Upper lobe of right lung (tissue), 1 donor: ENCODE results near the gene CMSS1. TPM values are rescaled to one million over a fixed set of nuclear protein-coding genes. Genes with fewer than 3 reads are reported as not detected.

Experiments used
- ATAC-seq: fragments of 200-7000 bp; cut with Tn5 transposase; one replicate; pipeline ENCODE4 v1.9.1; 2020; ENCODE audit warnings: mild to moderate bottlenecking, moderate library complexity
- DNase-seq: peaks from one replicate; pipeline ENCODE4 v3.0.0-alpha.2; 2020
- H3K27ac ChIP-seq: fragments of 200-600 bp; one replicate; pipeline ENCODE4 v1.8.0; 2022
- H3K27me3 ChIP-seq: fragments of 200-600 bp; one replicate; pipeline ENCODE4 v1.8.0; 2022; ENCODE audit warnings: mild to moderate bottlenecking
- H3K36me3 ChIP-seq: fragments of 200-600 bp; one replicate; pipeline ENCODE4 v1.8.0; 2022
- H3K4me1 ChIP-seq: fragments of 200-600 bp; one replicate; pipeline ENCODE4 v1.8.0; 2022
- H3K4me3 ChIP-seq: fragments of 200-600 bp; one replicate; pipeline ENCODE4 v1.8.0; 2022; ENCODE audit warnings: mild to moderate bottlenecking
- H3K9me3 ChIP-seq: fragments of 200-600 bp; one replicate; pipeline ENCODE4 v1.8.0; 2022
- intact Hi-C: fragments of 100-400 bp; cut with DNase I; formaldehyde crosslinking; loops from one replicate; pipeline ENCODE4 v1.11.0; 2022
- total RNA-seq: library from RNA; stranded (reverse); fragmentation: NEBNext Ultra II Directional; extraction: Animal tissue kit (Norgen Biotek cat#: 25700); gene quantifications from one replicate; pipeline ENCODE4 v1.2.1, GENCODE V29; 2021
- TF ChIP-seq, protein P1 (sequence below): fragments of 200-600 bp; IDR thresholded peaks from one replicate; pipeline ENCODE4 v1.8.0; 2022; ENCODE audit warnings: antibody characterized with exemption
- donor health status: DM: no; HTN: yes; CAD: no; lungs with severe emphysema.

Gene CMSS1
- total RNA-seq, 1 donor from 2014 or later: 20.6 TPM

DNA sequence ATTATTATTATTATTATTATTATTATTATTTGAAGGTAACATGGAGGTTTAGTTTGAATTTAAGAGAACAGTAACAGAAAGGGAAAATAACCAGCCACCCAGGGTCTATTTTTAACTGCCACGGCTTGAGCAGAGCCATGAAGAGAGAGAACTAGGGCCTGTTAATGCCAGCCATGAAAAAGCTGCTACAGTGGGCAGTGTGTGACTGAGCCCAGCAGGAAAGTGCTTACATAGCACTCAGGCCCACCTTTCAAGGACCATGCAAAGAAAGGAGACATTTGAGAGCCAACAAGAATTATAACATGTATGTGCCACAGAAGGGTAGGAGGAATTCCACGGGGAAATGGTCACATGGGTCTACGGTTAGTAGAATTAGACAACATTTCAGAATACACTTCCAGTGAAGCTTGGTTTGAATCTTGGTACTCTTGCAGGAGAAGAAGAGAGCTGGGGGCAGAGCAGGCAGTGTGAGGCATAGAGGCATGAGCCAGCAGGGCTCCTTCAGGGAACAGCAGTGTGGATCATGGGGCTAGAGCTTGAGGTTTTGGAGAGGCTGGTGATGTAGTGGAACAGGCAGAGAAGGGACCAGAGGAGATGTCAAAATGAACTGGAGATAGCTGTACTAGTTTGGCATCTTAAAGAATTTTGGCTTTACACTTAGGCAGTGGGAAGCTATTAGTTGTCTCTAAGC, 140.7 kb downstream of the CMSS1 start:
- ATAC-seq (peak; percentile 23), DNase-seq (no peak)
- H3K4me1 ChIP-seq: peaks cover 10% of the 10 kb centered on the region
- TF ChIP-seq, protein P1, sequence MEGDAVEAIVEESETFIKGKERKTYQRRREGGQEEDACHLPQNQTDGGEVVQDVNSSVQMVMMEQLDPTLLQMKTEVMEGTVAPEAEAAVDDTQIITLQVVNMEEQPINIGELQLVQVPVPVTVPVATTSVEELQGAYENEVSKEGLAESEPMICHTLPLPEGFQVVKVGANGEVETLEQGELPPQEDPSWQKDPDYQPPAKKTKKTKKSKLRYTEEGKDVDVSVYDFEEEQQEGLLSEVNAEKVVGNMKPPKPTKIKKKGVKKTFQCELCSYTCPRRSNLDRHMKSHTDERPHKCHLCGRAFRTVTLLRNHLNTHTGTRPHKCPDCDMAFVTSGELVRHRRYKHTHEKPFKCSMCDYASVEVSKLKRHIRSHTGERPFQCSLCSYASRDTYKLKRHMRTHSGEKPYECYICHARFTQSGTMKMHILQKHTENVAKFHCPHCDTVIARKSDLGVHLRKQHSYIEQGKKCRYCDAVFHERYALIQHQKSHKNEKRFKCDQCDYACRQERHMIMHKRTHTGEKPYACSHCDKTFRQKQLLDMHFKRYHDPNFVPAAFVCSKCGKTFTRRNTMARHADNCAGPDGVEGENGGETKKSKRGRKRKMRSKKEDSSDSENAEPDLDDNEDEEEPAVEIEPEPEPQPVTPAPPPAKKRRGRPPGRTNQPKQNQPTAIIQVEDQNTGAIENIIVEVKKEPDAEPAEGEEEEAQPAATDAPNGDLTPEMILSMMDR: no peak
- no peak overlapping the region for H3K27ac ChIP-seq
- H3K27me3 ChIP-seq: no peaks in the 10 kb centered on the region
- no peaks in the 10 kb centered on the region for H3K9me3 ChIP-seq
- intact Hi-C loops: no loop called here
- no peaks in the 10 kb centered on the region for H3K36me3 ChIP-seq
- no peak overlapping the region for H3K4me3 ChIP-seq

DNA sequence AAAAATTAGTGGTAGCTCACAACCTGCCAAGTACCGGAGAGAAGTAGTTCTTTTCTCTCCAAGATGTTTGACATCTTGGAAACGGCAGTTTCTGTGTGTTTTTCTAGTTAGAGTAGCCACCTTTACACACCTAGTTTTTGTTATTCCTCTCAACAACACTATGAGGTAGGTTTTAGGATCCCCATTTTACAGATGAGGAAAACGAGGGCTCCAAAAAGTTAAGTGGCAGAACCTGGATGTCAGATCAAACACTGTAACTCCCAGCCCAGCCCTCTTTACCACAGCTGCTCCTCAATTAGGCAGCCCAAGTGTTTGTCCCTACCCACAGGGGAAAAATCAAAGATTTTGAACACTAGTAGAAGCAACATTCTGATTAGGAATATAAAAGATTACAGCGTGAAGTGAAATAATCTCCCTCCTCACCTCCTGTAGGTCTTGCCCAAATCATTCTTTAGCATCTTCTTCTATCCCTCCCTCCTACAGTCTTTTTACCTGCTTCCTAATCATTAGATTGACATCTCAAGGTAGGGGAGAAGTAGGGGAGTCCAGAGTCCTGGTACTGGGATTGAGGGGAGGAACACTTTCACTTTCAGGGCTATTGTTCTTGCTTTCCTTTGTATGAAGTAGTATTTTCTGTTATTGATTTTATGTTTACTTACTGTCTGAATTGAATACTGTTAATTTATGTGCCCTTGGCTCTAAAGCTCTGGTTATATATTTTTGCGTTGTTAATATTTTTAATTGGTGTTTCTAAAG, 142.6 kb downstream of the CMSS1 start:
- ATAC-seq (no peak), DNase-seq (no peak)
- no peak overlapping the region for H3K27ac ChIP-seq
- H3K4me1 ChIP-seq: peaks cover 10% of the 10 kb centered on the region
- no peaks in the 10 kb centered on the region for H3K27me3 ChIP-seq
- intact Hi-C loops: no loop called here
- H3K9me3 ChIP-seq: no peaks in the 10 kb centered on the region
- TF ChIP-seq, protein P1: no peak
- no peak overlapping the region for H3K4me3 ChIP-seq
- H3K36me3 ChIP-seq: no peaks in the 10 kb centered on the region

DNA sequence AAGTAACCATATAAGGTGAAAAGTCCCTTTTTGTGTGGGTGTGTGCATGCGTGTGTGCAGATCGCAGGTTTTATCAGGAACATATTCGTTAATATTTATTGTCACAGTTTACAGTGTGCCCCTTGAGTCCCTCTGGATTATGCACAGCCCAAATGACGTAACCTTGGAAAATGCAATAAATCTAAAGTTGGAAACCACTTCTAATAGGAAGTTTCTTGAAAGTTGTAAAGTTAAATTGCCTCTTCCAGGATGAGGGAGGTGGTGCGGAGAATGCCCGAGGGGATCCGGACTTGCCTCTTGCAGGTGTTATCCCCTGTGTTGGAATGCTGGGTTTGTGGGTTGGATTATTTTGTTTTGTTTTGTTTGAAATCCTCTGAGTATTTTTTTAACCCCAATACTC, 143.3 kb downstream of the CMSS1 start:
- intact Hi-C loops: no loop called here
- Histone ChIP-seq H3K27me3 (no peaks in the 10 kb centered on the region), H3K27ac (no peak overlapping the region), H3K9me3 (no peaks in the 10 kb centered on the region), H3K4me1 (peaks cover 10% of the 10 kb centered on the region), H3K4me3 (no peak overlapping the region), H3K36me3 (no peaks in the 10 kb centered on the region)
- DNase-seq: no peak
- TF ChIP-seq, protein P1: no peak
- ATAC-seq: no peak

DNA sequence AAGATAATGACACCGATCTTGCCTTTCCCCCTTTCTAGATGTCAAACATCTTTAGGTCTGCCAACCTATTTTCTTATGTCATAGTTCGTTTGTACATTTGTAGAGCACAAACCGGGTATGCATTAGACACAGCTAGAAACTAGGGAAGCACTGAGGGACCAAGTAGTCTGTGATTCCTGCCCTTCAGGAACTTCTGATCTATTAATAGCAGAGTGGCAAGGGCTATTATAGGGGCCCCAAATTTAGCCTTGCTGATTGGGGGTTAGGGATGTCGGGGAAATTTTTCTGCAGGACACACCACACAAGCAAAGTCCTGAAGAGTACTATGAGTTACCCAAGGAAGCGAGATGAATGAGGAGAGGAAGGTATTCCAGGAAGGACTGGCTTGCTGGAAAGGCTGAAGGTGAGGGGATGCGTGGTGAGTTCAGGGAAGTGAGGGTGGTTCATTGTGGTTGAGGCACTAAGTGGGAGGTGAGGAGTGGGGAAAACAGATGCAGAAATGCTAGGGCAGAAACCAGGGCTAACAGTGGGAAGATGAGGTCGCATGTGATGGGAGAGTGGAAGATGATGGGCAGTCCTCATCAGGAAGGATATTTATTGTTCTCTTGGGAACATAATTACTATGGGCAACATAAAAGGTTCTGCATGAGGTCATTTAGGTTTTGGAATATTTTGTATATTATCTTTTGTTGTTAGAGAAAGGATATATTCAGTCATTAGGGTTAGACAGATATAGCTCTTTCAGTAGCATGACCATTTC, 144.3 kb downstream of the CMSS1 start:
- no peak overlapping the region for H3K27ac ChIP-seq

DNA sequence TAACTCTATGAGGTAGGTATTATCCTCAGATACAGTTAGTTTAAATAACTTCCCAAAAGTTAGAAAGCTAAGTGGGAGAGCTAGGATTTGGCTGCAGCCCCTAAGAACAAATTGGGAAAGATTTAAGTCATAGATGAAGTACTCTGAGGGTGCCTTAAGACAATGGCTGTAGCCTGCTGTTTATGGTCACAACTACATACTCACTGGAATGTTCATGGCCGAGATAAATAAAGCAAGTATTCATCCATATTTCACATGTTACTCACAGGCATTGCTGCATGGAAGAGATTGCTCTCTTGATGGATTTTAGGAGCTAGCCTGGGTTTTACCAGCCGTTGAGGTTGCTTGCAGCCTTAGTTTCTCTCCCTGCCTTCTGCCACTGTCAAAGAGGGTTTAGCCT, 145.0 kb downstream of the CMSS1 start:
- H3K27me3 ChIP-seq: no peaks in the 10 kb centered on the region
- no peaks in the 10 kb centered on the region for H3K36me3 ChIP-seq
- H3K4me1 ChIP-seq: peaks cover 21% of the 10 kb centered on the region
- H3K27ac ChIP-seq: no peak overlapping the region
- H3K9me3 ChIP-seq: no peaks in the 10 kb centered on the region
- DNase-seq: no peak
- no peak for ATAC-seq
- TF ChIP-seq, protein P1: no peak
- H3K4me3 ChIP-seq: no peak overlapping the region
- intact Hi-C loops: no loop called here

More for the DNA sequence above, 144.3 kb downstream of the CMSS1 start:
- no peaks in the 10 kb centered on the region for H3K36me3 ChIP-seq
- no peaks in the 10 kb centered on the region for H3K9me3 ChIP-seq
- ATAC-seq (no peak), DNase-seq (no peak)
- TF ChIP-seq, protein P1: no peak
- no peak overlapping the region for H3K4me3 ChIP-seq
- no peaks in the 10 kb centered on the region for H3K27me3 ChIP-seq
- intact Hi-C loops: no loop called here
- peaks cover 17% of the 10 kb centered on the region for H3K4me1 ChIP-seq
